Measurements from ENCODE around the gene ELN. TPM values are rescaled to one million over a fixed set of nuclear protein-coding genes. Genes with fewer than 3 reads are reported as not detected.
A peak's percentile ranks its signal among the peaks of the same experiment; 100 is the strongest.

Gene ELN
- total RNA-seq, 1 donor from 2014 or later, result 15.5 TPM

DNA sequence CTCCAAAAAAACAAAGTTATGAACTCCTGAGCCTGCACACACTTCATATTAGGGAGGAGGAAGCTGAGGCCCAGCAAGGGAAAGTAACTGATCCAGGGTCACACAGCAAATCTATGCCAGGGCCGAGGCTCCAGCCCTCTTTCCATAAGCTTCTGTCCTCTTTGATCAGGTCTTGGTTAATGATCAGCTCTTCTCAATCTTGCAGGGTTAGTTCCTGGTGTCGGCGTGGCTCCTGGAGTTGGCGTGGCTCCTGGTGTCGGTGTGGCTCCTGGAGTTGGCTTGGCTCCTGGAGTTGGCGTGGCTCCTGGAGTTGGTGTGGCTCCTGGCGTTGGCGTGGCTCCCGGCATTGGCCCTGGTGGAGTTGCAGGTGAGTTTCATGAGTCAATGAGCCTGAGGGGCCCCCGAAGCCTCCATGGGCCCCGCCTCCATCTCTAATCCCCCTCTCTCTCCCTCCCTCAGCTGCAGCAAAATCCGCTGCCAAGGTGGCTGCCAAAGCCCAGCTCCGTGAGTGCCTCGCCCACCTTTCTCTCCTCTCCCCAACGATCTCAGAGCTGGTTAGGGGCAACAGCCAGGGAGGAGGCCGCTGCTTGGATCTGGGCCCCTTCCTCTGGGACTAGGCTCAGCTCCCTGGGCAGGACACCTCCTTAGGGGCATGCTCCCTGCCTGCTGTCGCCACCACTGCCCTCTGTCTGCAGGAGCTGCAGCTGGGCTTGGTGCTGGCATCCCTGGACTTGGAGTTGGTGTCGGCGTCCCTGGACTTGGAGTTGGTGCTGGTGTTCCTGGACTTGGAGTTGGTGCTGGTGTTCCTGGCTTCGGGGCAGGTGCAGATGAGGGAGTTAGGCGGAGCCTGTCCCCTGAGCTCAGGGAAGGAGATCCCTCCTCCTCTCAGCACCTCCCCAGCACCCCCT, 32.0 kb downstream of the ELN start:
- no peak for DNase-seq (ENCODE audit: low read depth in 2 of 2)

DNA sequence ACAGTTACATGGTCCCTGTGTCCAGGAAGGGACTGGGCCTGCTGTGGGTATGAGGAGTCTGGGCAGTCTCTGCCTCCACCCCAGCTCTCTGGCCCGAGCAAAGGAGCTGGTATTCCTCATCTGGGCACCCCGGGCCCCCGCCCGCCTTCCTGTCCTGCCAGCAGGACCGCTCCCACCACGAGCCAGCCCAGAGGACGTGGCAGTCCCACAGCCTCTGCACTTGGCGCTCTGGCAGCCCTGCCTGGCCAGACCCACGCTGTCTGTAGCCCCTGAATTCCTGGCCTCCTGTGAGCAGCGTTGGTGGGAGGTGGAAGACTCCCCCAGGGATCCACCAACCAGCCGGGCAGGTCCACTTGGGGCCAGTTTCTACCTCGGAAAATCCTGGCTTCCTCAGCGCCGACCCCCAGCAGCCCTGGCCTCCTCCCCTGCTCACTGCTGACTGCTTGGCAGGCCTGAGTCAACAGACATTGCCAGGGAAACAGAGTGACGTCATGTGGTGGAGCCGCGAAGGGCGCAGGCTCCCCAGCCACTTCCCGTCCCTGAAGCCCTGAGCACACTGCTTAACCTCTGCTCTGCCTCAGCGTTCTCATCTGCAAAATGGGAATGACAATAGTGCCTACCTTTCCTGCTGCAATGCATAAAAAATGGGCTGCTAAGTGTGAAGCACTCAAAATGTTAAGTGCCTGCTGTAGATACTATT, 34.0 kb downstream of the ELN start:
- peak; percentile 93 for DNase-seq (ENCODE audit: low read depth in 2 of 2)

- DNase-seq (ENCODE audit: low read depth in 2 of 2), result no peak
Measured at GRCh38 chr7:74063223-74063641, 35.3 kb downstream of the ELN start.

DNA sequence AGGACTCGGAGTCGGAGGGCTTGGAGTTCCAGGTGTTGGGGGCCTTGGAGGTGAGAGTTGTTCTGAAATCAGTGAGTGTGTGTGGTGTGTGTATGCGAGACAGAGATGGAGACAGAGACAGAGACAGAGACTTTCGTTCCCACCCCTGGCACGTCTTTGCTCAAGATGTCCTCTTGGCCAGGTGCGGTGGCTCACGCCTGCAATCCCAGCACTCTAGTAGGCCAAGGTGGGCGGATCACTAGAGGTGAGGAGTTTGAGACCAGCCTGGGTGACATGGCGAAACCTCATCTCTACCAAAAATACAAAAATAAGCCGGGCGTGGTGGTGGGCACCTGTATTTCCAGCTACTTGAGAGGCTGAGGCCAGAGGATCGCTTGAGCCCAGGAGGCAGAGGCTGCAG, 35.7 kb downstream of the ELN start:
- DNase-seq (ENCODE audit: low read depth in 2 of 2), result no peak

- no peak for DNase-seq (ENCODE audit: low read depth in 2 of 2)
Measured at GRCh38 chr7:74064696-74065095, 36.7 kb downstream of the ELN start.

DNA sequence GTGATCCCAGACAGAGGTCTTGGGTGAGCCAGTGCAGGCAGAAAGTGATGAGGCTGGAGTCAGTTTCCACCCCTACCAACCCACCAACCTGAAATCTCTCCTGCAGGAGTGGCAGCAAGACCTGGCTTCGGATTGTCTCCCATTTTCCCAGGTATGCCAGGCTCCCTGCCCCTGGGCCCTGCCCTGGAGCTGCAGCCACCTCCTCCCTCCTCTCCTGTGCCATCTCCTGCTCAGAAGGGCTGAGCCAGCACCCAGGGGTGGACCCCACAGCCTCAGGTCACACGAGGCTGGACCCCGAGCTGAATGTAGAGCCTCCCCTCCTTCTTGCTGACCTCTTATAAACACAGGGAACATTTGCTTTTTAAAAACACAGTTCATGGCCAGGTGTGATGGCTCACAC, 38.7 kb downstream of the ELN start:
- no peak for DNase-seq (ENCODE audit: low read depth in 2 of 2)

DNA sequence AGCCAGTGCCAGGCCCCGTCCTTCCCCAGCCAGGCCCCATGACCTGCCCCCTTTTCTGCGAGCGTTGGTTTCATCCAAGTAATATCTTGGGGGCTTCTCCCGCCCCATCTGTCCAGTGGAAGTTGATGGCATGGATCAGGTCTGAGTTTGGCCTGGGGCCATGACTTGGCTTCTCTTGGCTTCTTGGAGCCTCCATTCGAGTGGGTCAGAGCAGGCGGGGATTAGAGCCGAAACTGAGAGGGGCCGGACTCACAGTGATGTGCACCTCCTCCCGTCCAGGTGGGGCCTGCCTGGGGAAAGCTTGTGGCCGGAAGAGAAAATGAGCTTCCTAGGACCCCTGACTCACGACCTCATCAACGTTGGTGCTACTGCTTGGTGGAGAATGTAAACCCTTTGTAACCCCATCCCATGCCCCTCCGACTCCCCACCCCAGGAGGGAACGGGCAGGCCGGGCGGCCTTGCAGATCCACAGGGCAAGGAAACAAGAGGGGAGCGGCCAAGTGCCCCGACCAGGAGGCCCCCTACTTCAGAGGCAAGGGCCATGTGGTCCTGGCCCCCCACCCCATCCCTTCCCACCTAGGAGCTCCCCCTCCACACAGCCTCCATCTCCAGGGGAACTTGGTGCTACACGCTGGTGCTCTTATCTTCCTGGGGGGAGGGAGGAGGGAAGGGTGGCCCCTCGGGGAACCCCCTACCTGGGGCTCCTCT, 40.6 kb downstream of the ELN start:
- DNase-seq (ENCODE audit: low read depth in 2 of 2), result no peak

GRCh38 chr7:74069086-74069541, 41.1 kb downstream of the ELN start:
- no peak for DNase-seq (ENCODE audit: low read depth in 2 of 2)

GRCh38 chr7:74069790-74070618, 42.0 kb downstream of the ELN start:
- no peak for DNase-seq (ENCODE audit: low read depth in 2 of 2)

DNA sequence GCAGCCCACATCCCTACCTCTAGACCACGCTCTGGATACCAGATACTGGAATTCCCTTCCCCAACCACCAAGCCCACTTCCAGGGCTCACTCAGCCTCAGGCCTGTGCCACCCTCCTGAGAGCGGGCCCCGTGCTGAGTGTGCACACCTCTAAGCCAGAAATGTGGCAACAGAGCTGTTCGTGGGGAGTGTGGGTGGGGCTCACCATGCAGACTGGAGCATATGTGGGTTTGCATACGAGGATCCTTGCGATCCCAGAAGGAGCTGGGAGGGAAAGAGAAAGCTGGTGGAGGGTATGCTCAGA, 42.6 kb downstream of the ELN start:
- DNase-seq (ENCODE audit: low read depth in 2 of 2), result no peak

DNA sequence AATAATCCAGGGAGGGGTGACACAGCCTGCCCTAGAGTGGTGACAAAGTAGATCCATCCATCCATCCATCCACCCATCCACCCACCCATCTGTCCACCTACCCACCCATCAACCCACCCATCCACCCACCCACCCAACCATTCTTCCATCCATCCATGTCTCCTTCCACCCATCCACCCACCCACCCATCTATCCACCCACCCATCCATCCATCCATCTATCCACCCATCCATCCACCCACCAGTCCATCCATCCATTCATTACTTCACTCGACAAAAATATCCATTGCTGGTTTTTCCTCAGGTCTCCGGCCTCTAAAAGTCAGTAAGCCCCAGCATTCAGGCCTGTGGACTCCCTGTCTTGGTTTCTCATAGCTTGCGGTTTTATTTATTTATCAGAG, 43.1 kb downstream of the ELN start:
- no peak for DNase-seq (ENCODE audit: low read depth in 2 of 2)

GRCh38 chr7:74074770-74075169, 46.8 kb downstream of the ELN start:
- no peak for DNase-seq (ENCODE audit: low read depth in 2 of 2)

DNA sequence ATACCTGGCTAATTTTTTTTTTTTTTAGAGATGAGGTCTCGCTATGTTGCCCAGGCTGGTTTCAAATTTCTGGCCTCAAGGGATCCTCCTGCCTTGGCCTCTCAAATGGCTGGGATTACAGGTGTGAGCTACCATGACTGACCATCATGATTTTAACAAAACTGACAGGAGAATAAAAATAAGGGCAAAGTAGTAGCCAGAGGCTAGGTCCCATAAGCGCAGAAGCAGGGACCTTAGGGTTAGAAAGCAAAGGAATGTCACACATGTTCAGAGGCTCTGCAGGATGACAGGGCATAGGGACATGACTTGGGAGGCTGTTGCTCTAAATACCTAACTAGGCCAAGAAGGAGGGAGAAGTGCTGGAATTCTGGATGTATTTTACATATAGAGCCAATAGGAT, 50.5 kb downstream of the ELN start:
- no peak for DNase-seq (ENCODE audit: low read depth in 2 of 2)

- DNase-seq (ENCODE audit: low read depth in 2 of 2), result no peak
Measured at GRCh38 chr7:74082770-74083116, 54.8 kb downstream of the ELN start.

DNA sequence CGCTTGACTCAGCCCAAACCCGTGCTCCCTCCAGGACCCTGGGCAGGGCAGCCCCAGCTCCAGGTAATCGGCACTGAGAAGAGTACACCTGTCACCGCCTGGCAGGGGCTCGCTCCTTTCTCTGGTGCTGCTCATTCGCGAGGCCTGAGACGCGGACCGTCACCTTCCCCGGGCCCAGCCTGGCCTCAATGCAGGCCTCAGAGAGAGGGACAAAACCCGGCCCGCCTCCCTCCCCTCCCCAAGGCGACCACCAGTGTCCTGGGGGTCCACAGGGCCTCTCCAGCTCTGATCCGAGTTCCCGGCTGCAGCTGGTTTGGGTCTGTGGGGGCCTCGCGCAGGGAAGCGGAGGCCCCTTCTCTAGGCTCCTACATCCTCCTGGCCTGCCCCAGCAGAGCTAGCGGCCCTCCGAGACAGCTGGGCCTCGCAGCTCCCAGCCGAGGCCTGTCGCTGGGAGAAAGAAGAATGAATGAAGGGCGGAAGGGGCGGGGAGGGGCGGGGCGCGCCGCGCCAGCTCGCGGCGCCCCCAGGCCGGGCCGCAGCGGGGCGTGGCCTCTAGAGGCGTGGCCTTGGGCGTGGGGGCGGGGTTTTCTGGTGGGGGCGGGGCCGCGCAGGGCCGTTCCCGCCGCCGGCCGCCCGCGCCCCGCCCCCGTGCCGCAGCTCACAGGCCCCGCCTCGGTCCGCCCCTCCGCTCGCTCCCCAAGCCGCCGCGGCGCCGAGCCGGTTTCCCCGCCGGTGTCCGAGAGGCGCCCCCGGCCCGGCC, 55.3 kb downstream of the ELN start, which contains the start of gene LIMK1:
Gene LIMK1, plus strand, starts transcription at position 688 of the 760 bp plus-strand sequence. CDS start 187 bp downstream, outside the sequence.
- peak; percentile 82 to 86 for DNase-seq (ENCODE audit: low read depth in 2 of 2)

DNA sequence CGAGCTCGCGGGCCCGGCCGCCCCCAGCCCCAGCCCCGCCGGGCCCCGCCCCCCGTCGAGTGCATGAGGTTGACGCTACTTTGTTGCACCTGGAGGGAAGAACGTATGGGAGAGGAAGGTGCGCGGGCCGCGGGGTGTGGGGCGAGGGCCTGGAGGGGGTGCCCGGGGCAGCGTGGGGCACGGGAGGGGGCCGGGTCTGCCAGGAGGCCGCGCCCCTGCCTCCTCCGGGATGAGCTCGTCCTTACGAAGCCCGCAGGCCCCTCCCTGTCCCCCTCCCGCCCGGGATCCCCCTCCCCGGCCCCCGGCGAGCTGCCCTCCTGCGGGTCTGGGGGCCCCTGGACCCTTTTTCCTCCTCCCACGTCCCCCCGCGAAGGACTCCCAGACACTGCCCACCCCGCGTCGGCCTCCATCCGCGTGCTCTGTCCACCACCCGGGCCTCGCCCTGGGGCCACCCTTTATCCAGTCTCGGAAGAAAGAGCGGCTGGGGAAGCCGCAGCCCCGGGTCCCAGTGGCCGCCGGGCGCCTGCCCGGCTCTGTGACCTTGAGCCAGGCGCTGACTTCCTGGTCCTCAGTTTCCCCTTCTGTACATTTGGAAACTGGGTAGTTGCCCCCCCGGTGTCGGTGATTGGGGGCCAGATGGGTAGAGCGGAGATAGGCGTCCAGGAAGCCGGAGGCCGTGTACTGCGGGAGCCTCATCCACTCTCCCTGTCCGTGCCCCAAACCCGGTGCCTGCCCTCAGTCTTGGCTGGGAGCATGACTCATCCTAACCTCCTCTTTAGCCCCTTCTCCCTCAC, 56.2 kb downstream of the ELN start:
- peak; percentile 33 to 46 for DNase-seq (ENCODE audit: low read depth in 2 of 2)

- no peak for DNase-seq (ENCODE audit: low read depth in 2 of 2)
Measured at GRCh38 chr7:74084722-74085578, 57.0 kb downstream of the ELN start.

- DNase-seq (ENCODE audit: low read depth in 2 of 2), result no peak
Measured at GRCh38 chr7:74087791-74088453, 59.9 kb downstream of the ELN start.

All from lung microvascular endothelial cell (primary cell).